Tibial nerve (tissue), 4 donors: ENCODE data around the gene BRD7. TPM values are rescaled to one million over a fixed set of nuclear protein-coding genes. Genes with fewer than 3 reads are reported as not detected.

Experiments
- DNase-seq, 2 donors: peaks; one replicate each; pipeline ENCODE4 v3.0.0-alpha.2; 2019; ENCODE audit warnings: low spot score in 2 of 2
- H3K27ac ChIP-seq, 4 donors: fragments of 200-600 bp; sonication (generic) in 3 of 4; one replicate each; pipeline ENCODE4 v1.5.1; 2017 to 2019; ENCODE audit warnings: mild to moderate bottlenecking in 1 of 4
- H3K27me3 ChIP-seq, 2 donors: fragments of 200-600 bp; sonication (generic) in 1 of 2; one replicate each; pipeline versions ENCODE4 v1.5.1 to v1.6.0; 2017 to 2019
- H3K36me3 ChIP-seq, 3 donors: fragments of 200-600 bp; sonication (generic); one replicate each; pipeline ENCODE4 v1.5.1; 2018 to 2019
- H3K4me1 ChIP-seq, 4 donors: fragments of 200-600 bp; sonication (generic) in 3 of 4; one replicate each; pipeline ENCODE4 v1.5.1; 2017 to 2019
- H3K4me3 ChIP-seq, 4 donors: fragments of 200-600 bp; sonication (generic) in 3 of 4; one replicate each; pipeline ENCODE4 v1.5.1; 2017 to 2019; ENCODE audit warnings: mild to moderate bottlenecking in 1 of 4, moderate library complexity in 1 of 4
- H3K9me3 ChIP-seq, 4 donors: fragments of 200-600 bp; sonication (generic) in 3 of 4; one replicate each; pipeline ENCODE4 v1.5.1; 2017 to 2019
- EP300 ChIP-seq, 2 donors: sonication (generic); formaldehyde crosslinking; IDR thresholded peaks; one replicate each; pipeline ENCODE4 v1.6.1; 2017; ENCODE audit warnings: antibody characterized with exemption in 2 of 2, mild to moderate bottlenecking in 1 of 2
- POLR2A ChIP-seq, 2 donors: fragments of 450-650 bp; IDR thresholded peaks; one replicate each; pipeline ENCODE4 v1.6.1; 2017; ENCODE audit warnings: antibody characterized with exemption in 2 of 2, mild to moderate bottlenecking in 2 of 2, moderate library complexity in 2 of 2
- WGBS, 2 donors: methylation state at CpG; one replicate each; pipeline ENCODE4 v1.1.5; 2018; 5-methylcytosine and 5-hydroxymethylcytosine counted together
- total RNA-seq, 4 donors: library from RNA; depleted of rRNA; stranded (reverse); fragments of >200 nt; gene quantifications; one replicate each; pipeline ENCODE4 v1.1.0, GENCODE V29; 2016
- TF ChIP-seq, protein P1 (sequence below), 5 experiments: fragments of 200-600 bp in 3 of 5; fragments of 450-650 bp in 2 of 5; sonication (generic) in 3 of 5; IDR thresholded peaks; one replicate each; pipeline ENCODE4 v1.5.1; 2016 to 2019; ENCODE audit warnings: antibody characterized with exemption in 5 of 5, mild to moderate bottlenecking in 3 of 5, moderate library complexity in 2 of 5

Gene BRD7
- total RNA-seq, 4 donors from 2014 or later, result 35.4 to 55.7 (median 41.6) TPM

DNA sequence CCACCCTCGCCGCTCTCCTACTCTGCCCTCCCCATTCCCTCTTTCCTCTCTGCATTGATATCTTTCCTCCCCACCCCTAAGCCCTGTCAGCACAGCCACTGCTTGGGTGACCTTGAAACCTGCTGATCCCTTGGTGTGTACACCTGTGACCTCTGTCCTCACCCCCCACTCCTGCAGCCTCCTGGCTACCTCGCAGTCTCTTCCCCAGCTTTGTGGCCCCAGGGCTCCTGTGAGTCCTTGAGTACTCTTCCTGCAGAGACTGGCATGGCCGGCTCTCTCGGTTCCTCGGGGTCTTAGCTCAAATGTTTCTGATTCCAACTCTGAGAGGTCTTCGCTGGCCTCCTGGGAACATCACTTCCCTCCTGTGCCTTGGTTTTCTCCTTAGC, 70.7 kb downstream of the BRD7 start:
- H3K4me3 ChIP-seq, result no peak overlapping the region
- no peak for DNase-seq
- peaks cover 0 to 22% (median 0%) of the 10 kb centered on the region in 3 donors for H3K36me3 ChIP-seq
- TF ChIP-seq, protein P1, sequence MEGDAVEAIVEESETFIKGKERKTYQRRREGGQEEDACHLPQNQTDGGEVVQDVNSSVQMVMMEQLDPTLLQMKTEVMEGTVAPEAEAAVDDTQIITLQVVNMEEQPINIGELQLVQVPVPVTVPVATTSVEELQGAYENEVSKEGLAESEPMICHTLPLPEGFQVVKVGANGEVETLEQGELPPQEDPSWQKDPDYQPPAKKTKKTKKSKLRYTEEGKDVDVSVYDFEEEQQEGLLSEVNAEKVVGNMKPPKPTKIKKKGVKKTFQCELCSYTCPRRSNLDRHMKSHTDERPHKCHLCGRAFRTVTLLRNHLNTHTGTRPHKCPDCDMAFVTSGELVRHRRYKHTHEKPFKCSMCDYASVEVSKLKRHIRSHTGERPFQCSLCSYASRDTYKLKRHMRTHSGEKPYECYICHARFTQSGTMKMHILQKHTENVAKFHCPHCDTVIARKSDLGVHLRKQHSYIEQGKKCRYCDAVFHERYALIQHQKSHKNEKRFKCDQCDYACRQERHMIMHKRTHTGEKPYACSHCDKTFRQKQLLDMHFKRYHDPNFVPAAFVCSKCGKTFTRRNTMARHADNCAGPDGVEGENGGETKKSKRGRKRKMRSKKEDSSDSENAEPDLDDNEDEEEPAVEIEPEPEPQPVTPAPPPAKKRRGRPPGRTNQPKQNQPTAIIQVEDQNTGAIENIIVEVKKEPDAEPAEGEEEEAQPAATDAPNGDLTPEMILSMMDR (IDR thresholded peaks at IDR 0.05), result no peak
- no peak for TF ChIP-seq EP300 (IDR thresholded peaks at IDR 0.05)
- no peak for TF ChIP-seq POLR2A (IDR thresholded peaks at IDR 0.05)
- H3K27ac ChIP-seq, result no peak overlapping the region
- H3K4me1 ChIP-seq, result peaks cover 0 to 7% (median 0%) of the 10 kb centered on the region in 4 donors
- WGBS, 2 donors, result 91 to 95% methylated on average over 7 of the region's 7 CpGs
- H3K27me3 ChIP-seq, result no peaks in the 10 kb centered on the region
- no peaks in the 10 kb centered on the region for H3K9me3 ChIP-seq

DNA sequence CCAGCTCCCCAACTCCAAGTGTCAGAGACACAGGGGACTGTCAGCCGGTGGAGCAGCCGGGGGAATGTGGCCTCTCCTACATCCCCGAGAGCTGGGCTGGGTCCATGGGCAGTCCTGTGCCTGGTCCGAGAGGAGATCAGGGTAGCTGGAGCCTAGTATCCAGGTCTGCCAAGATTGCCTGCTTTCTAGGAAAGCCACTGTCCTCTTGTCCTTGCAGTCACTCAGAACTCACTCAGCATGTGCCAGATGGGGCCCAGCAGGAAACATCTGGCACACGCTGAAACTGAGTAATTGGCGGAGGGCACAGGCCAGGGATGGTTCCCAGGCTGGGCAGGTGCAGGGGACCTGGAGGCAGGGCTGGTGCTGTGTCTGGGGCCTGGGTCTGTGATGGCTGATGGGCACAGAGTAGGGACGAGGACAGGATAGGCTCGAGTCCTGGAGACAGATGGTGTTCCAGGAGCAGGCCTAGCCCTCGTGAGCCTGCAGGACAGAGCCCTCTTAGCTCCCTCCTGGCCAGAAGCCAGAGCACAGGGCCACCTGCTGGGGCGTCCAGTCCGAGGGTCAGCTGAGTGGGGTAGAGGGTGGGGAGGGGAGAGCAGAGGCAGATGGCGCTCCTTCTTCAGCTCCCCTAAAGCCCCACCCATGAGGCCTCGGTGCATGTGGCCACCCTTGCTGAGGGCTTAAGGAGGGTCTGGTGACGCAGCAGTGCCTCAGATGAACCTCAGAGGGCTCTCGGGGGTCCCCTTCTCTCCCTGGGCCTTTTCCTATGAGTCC, 71.3 kb downstream of the BRD7 start:
- no peaks in the 10 kb centered on the region for H3K9me3 ChIP-seq
- no peaks in the 10 kb centered on the region for H3K27me3 ChIP-seq
- peaks cover 0 to 7% (median 0%) of the 10 kb centered on the region in 4 donors for H3K4me1 ChIP-seq
- TF ChIP-seq, protein P1 (IDR thresholded peaks at IDR 0.05), result no peak
- TF ChIP-seq EP300 (IDR thresholded peaks at IDR 0.05) (no peak), POLR2A (IDR thresholded peaks at IDR 0.05) (no peak)
- H3K36me3 ChIP-seq, result peaks cover 0 to 26% (median 0%) of the 10 kb centered on the region in 3 donors
- no peak for DNase-seq
- WGBS, 2 donors, result 70 to 83% methylated on average over 11 to 14 of the region's 15 CpGs
- H3K27ac ChIP-seq, result no peak overlapping the region
- H3K4me3 ChIP-seq, result no peak overlapping the region

DNA sequence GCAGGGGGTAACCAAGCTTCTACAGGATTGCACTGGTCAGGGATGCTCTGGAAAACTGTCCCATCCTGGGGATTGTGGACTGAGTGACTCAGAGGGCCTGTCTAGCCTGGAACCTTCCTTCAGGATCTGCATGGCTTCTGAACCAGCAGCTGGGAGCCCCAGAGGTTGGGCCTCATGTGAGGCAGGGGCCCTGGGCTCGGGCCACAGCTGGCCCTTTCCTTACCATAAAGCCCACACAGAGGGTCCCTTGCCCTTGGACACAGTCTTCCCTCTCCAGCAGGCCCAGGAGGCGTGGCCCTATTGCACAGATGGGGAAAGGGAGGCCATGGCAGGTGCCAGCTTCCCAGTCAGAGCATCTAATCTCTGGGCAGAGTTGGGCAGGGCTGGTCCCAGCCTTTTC, 72.0 kb downstream of the BRD7 start:
- 83 to 100% methylated on average over 1 to 2 of the region's 2 CpGs for WGBS, 2 donors
- H3K4me1 ChIP-seq, result peaks cover 0 to 4% (median 0%) of the 10 kb centered on the region in 4 donors
- H3K27me3 ChIP-seq, result no peaks in the 10 kb centered on the region
- no peaks in the 10 kb centered on the region for H3K9me3 ChIP-seq
- H3K36me3 ChIP-seq, result peaks cover 0 to 26% (median 0%) of the 10 kb centered on the region in 3 donors
- no peak overlapping the region for H3K27ac ChIP-seq
- DNase-seq, result no peak
- no peak for TF ChIP-seq POLR2A (IDR thresholded peaks at IDR 0.05)
- no peak for TF ChIP-seq EP300 (IDR thresholded peaks at IDR 0.05)
- TF ChIP-seq, protein P1 (IDR thresholded peaks at IDR 0.05), result no peak
- H3K4me3 ChIP-seq, result no peak overlapping the region

DNA sequence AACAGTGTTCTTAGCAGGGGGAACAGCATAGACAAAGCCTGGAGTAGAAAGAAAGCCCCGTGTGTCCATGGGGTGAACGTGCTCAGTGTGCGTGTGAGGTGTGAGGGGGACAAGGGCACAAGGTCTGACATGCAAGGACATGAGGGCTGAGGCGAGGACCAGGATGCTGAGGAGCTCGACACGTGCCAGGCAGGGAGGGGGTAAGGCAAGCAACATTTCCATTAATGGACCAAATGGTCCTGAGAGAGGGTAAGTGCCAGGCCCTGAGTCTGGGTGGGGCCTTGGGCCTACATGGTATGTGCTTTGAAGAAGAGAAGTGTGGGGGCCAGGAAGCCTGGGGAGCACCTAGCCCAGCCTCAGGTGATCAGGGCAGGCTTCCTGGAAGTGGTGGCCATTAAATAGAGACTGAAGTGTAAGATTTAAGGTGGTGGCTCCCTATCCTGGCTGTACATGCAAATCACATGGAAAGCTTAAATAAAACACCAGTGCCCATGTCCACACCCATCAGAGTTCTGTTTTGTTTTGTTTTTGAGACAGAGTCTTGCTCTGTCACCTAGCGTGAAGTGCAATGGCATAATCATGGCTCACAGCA, 73.2 kb downstream of the BRD7 start:
- no peak overlapping the region for H3K4me3 ChIP-seq
- TF ChIP-seq, protein P1 (IDR thresholded peaks at IDR 0.05), result no peak
- TF ChIP-seq EP300 (IDR thresholded peaks at IDR 0.05), result no peak
- TF ChIP-seq POLR2A (IDR thresholded peaks at IDR 0.05), result no peak
- H3K4me1 ChIP-seq, result no peaks in the 10 kb centered on the region
- H3K36me3 ChIP-seq, result peaks cover 0 to 29% (median 0%) of the 10 kb centered on the region in 3 donors
- H3K27ac ChIP-seq, result no peak overlapping the region
- no peaks in the 10 kb centered on the region for H3K9me3 ChIP-seq
- H3K27me3 ChIP-seq, result no peaks in the 10 kb centered on the region
- DNase-seq, result no peak
- WGBS, 2 donors, result 91 to 93% methylated on average over 7 of the region's 7 CpGs

DNA sequence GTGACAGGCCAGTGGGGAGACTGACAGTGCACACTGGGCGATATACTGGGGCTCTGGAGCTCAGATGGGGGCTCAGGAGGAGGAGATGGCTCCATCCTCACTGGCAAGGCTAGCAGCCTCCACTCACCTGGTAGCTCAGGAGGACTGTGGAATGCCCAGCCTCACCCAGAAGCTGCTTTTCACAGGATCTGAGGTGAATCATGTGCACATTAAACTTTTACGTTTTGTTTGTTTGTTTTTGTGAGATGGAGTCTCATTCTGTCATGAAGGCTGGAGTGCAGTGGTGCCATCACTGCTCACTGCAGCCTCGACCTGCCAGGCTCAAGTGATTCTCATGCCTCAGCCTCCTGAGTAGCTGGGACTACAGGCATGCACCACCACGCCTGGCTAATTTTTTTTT, 73.8 kb downstream of the BRD7 start:
- H3K9me3 ChIP-seq, result no peaks in the 10 kb centered on the region
- H3K4me1 ChIP-seq, result no peaks in the 10 kb centered on the region
- no peak for TF ChIP-seq EP300 (IDR thresholded peaks at IDR 0.05)
- DNase-seq, result no peak
- 77 to 88% methylated on average over 4 of the region's 4 CpGs for WGBS, 2 donors
- no peak overlapping the region for H3K4me3 ChIP-seq
- H3K36me3 ChIP-seq, result peaks cover 0 to 35% (median 0%) of the 10 kb centered on the region in 3 donors
- no peaks in the 10 kb centered on the region for H3K27me3 ChIP-seq
- H3K27ac ChIP-seq, result no peak overlapping the region
